ENCODE data around the gene EHHADH.
A peak's percentile ranks its signal among the peaks of the same experiment; 100 is the strongest.
"Not testable (repeated sequence)": the region's sequence is repeated elsewhere in the genome, so short reads cannot be mapped to it uniquely, and the experiment has no call there.

Gene EHHADH

DNA sequence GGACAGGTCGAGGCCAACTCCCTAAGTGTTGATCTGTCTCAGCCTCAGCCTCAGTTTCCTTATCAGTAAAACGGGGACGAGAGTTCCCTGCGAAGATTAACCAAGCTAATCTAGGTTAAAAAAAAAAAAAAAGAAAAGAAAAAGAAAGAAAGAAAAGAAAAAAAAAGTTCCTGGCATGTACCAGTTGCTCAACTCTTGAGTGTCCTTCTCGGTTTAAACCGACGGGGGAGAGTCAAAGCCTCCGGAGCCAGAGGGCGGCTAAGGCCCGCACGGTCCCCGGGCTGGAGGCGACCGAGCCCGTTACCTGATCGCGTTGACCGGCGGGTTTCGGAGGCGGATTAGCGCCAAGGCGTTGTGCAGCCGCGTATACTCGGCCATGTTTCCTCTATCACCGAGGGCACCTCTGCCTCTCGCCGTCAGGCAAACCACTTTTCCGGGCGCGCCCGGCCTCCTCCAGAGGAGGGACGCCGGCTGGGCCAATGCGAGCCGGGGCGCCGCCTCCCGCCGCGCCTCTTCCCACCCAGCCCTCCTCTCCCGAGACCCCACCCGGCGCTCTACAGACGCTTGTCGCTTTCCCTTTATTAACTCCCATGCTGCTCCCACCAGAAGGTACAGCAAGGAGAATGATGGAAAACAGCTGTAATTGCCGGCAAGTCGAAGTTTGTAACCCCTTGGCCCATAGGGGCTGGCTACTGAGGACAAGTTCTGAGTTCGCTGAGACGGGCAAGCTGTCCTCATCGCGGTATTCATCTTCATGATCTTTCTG is at the start of gene EHHADH:
EHHADH (minus strand) TSS at position 405 of the 766 bp plus-strand sequence; CDS start at position 378, 27 bp downstream.
- DNase-seq: peak; percentile 47

DNA sequence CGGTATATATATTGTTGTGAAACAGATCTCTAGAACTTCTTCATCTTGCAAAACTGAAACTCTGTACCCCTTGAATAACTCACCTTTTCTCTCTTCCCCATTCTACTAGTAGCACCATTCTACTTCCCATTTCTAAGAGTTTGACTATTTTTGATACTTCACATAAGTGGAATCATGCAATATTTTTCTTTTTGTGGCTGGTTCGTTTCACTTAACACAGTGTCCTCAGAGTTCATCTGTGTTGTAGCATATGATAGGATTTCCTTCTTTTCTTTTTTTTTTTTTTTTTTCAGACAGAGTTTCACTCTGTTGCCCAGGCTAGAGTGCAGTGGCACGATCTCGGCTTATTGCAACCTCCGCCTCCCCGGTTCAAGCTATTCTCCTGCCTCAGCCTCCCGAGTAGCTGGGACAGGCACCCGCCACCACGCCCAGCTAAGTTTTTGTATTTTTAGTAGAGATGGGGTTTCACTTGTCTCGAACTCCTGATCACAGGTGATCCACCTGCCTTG is 46.1 kb upstream of the EHHADH start:
- DNase-seq: not testable (repeated sequence)

DNA sequence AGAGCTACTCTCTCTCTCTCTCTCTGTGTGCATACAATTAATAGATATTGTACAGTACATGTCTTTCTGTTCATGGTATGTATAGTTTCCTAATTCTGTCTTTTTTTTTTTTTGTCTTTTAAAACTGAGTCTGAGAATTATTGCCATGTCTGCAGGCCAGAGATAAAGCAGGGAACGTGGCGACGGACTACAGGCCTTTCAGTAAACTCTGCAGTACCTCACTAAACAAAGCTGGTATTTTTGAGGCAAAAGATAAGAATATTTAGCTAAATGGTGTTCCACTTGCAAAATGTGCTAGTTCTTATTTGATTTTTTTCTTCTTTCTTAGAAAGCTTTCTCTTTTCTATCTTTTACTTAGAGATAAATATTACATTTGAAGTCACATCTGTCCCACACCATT is 44.0 kb upstream of the EHHADH start:
- DNase-seq: no peak

DNA sequence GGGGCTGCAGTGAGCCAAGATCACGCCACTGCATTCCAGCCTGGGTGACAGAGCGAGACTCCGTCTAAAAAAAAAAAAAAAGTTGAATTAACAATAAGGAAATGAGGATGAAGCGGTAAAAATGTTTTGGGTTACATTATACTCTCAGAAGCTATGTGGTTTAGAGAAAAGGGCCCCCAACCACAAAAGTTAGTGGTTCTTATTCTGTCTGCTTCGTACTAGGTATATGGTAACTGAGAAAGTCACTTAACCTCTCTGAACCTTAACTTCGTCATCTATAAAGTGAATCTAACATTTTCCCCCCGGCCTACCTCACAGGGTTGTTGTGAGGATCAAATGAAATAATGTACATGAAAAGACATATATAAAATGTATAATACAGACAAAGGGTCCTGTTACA is 38.4 kb upstream of the EHHADH start:
- no peak for DNase-seq

DNA sequence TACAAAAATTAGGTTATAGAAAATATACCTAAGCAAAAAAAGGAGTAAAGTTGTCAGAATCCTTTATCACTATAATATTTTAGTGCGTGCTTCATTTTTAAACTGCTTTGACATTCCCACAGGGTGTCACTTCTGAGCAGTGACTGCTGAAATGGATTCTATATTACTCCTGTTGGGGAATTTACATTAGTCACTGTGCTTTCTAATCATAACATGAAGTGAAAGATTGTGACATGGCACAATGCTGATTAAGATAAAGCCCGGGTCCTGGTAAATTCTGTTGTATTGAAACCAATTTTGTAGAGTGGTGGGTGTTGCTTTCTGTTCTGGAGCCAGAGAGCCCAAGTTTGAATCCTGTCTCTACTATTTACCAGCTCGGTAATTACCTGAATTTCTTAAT is 36.4 kb upstream of the EHHADH start:
- no peak for DNase-seq

DNA sequence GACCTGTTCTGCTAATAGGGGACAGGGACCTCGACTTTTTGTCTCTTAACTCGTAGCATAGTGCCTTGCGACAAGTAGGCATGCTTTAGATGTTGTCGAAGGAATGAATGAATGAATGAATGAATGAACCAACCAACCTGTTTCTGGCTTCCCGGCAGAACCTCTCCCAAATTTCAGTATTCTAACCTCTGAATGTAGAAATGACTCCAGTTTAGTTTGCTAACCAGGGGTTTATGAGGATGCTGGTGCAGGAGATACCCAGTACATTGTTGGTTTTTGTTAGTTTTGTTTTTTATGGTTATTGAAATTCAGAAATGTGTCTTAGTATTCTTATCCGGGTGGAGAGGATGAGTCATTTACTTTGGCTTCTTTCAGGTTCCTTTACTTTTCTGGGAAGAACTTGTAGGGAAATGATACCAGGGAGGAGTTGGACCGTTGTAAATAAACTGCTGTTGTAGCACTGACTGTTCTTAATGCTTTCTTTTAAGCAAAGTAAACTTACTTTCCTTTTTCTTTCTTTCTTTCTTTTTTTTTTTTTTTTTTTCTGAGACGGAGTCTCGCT is 29.6 kb upstream of the EHHADH start:
- no peak for DNase-seq

DNA sequence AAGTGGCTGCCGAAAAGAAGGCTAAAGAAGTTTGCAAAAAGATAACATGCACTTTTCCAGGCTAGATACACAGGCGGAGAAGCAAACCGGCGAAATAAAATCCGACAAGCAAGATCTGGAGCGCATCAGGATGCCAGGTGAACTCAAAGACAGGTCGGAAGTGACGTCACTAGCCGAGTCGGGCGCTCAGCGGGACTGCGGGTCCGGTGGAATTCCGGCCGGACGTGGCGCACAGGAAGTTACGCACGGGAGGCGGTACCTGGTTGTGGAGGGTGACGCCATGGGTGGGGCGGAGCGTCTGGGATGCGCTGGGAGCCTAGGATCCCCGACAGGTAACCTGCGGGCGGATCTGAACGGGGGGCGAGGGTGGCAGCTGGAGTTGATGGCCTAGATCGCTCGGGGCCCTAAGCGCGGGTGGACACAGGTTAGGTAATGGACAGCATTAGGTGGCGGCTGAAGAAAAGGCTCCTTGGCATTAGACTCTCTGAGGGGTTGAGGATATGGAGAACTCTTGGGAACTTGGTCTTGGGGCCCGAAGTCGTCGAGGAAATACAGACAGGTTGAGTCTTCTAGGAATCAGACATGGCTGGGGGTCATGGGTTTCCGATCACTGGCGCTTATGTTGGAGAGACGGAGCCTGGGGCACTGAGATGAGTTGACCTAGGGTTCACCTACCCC is 29.0 kb upstream of the EHHADH start:
- peak; percentile 89 for DNase-seq

DNA sequence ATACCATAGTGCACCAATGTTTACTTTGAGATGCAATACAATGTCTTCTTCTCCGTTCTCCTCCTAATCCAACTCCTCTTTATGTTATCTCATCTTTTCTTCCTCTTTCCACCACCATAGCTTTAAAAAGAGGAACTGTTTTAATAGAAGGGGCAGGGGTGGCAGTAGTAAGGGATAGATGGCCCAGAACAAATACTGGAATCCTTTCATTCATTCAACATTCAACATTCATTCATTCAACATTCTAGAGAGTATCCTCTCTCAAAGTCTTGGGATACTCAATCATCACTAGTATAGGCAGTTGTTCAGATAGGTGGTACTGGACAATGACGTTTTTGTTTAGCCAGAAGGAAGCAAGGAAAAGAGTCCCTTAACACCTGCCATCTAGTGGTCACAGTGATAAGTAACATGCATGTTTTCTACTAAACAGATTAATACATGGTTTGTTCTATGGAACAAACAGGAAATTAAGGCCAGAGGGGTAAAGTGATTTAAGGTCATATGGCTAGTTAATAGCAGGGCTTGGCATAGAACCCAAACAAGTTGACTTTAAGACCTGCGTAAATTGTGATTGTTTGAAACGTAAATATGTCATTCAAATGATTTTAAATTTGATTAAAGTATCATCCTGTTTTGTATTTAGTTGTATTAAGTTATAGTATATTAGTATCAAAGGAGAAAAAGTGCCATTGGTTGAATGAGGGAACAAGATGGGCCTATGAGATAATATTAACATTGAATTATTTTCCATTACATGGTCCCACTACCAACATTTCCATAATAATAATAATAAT is 26.9 kb upstream of the EHHADH start:
- no peak for DNase-seq

DNA sequence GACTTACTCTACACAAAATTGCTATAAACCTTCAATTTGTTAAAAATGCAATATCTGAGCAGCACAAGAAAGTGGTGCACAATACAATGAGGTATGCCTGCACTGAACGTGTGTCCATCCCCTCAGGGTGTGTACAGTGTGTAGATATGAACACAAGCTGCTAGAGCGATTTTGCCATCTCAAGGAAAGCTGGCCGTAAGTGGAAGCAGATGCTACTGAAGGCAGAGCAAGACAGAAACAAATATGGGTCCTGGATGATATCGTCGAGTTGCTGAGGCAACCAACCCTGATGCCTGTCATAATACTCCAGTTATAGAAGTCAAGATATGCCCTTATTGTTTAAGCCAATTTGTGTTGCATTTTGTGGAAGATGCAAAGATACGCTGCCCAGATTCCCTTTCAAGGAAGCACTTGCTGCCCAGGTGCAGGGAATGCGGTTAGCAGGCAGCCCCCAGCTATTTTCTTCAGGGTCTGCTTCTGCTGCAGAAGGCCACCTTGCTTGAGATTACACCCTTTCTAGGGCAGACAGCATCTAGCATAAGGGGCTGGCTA is 25.8 kb upstream of the EHHADH start:
- DNase-seq: no peak

DNA sequence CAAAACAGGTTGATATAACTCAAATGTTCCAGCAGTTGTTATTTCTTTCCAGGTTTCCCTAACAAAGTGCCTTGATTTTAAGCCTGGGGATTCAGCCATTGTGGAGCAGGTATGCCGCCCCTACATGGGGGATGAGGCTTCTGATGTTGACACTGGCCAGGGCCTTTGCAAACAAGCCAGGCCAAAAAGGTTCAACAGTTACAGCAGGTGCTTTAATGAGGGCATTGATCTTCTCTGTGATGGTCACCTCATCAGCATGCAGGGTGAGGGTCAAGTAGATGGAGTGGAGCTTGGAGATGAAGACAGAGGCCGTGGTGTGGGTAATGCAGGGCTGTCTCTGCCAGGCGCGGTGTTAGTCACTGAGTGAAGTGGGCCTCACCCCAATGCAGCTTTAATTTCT is 22.6 kb upstream of the EHHADH start:
- DNase-seq: no peak

DNA sequence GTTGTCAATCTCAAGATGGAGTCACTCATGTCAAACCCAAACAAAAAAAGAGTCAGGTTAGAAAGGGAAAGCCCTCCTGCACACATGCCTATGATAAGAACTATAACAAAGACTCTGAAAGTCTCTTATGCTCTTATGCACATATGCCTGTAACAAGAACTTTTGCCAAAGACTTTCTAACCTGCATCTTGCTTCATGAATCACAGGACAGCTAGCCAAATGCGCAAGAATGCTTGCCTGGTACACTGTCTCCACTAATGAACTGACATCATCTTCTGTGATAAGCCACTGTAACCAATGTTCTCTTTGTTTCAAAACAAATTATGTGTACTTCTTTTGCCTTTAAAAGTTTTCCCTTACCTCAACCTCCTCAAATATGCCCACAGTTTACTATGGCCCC is 18.2 kb upstream of the EHHADH start:
- no peak for DNase-seq

DNA sequence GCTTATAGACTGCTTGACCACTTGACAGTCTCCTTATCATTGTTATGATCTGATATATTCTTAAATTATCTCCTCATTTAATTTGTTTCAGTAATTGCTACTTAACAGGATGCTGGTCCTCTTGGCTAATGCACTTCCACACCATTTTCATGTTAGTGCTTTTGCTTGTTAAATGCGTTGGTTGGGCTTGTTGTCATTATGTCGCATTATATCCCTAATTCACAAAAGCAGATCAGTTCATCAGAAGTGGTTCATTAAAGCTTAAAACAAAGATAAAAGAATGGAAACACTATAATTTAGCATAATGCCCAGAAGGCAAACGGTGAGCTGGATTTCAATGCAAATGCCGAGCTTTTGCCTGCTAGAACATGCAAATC is 17.1 kb upstream of the EHHADH start:
- DNase-seq: no peak

DNA sequence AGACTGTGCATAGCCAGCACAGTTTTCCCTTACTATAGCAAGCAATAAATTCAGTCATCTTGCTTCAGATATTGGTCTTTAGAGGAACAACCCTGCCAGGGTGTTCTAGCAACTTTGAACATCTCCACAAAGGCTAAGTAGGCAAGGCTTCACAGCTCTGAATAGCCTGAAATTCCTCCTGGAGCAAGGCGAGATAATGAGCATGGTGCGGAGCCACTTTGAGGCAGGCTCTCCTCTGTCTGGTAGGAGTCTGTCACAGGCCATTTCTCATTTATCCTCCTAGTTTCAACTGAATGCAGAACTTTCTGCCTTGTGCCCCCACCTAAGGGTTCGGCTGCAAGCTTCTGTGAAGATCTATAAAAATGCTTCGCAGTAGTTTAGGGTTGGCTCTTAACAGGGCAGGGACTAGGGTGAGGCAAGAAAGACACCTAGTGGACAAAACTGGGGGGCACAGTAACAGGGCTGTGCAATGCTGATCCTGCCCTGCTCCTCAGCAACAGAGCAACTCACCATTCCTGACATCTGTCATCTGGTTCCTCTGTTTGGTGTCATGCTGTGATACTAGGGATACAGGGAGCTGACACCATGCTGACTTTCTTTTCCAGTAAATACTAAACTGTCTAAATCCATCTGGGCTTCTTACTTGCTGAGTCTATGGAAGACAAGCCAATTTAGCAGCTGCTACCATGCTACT is 16.6 kb upstream of the EHHADH start:
- DNase-seq: no peak

DNA sequence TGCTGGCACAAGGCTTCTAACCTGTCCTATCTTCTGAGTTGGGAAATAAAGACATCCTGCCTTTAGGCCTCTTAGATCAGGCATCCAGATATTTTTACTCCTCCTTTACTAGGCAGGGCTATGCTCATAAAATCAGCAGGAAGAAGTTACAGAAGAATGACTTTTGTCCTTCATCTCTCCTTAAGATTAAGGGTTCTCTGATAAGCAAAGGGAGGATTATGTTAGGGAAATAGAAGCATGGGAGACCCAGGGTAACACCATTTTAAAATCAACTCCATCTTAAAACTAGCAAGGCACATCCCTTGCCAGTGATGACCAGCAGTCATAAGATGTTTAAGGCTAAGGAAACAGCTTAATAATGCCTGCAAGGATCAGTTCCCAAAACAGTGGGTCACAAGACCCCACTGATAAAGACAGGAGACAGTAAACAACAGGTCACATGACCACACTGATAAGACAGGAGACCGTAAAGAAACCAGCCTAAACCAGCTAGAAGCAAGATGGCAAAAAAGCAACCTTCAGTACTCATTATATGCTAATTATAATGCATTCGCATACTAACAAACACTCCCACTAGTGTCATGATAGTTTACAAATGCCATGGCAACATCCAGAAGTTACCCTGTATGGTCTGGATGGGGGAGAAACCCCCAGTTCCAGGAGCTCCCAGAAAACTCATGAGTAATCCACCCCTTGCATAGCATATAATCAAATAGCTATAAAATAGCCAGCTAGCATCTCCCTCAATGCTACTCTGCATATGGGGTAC is 14.5 kb upstream of the EHHADH start:
- no peak for DNase-seq

DNA sequence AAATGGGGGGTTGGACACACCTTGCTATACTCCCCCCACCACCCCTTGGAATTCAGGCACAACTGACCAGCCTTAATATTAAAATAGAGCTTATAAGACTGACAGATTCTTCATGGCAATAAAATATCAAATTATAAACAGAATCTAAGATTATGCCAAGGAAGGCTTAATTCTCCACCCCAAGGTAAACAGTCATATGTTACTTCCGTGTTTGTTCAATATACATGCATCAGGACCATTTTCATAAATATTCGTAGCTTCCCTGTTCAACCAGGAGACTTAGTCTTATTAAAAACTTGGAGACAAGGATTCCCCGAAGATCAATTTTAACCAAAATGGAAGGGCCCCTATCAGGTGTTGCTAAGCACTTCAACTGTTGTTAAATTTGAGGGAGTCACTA is 13.3 kb upstream of the EHHADH start:
- DNase-seq: no peak

DNA sequence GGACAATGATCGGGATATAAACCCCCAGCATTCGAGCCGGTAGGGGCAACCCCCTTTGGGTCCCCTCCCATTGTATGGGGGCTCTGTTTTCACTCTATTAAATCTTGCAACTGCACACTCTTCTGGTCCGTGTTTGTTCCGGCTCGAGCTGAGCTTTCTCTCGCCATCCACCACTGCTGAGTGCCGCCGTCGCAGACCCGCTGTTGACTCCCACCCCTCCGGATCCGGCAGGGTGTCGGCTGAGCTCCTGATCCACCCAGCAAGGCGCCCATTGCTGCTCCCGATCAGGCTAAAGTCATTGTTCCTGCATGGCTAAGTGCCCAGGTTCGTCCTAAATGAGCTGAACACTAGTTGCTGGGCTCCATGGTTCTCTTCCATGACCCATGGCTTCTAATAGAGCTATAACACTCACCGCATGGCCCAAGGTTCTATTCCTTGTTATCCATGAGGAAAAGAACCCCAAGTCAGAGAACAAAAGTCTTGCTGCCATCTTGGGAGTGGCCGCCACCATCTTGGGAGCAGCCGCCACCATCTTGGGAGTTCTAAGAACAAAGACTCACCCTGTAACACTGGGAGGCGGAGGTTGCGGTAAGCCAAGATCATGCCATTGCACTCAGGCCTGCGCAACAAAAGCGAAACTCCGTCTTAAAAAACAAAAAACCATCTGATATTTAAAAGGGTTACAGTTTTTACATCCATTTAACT is 11.2 kb upstream of the EHHADH start:
- no peak for DNase-seq

DNA sequence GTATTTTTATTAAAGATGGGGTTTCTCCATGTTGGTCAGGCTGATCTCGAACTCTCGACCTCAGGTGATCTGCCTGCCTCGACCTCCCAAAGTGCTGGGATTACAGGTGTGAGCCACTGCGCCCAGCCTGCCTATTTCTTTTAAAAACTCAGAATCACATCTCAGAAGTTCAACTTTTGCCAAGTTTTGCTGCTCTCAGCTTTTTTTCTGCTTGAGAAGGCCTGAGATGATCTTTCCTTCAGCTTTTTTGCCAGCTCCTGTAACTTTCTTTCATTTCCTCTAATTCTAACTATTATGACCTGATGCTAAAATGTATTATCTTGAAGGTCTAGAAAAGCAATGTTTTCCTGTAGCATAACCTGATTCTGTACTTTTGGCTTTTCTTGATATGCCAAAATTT is 9.6 kb upstream of the EHHADH start:
- no peak for DNase-seq

DNA sequence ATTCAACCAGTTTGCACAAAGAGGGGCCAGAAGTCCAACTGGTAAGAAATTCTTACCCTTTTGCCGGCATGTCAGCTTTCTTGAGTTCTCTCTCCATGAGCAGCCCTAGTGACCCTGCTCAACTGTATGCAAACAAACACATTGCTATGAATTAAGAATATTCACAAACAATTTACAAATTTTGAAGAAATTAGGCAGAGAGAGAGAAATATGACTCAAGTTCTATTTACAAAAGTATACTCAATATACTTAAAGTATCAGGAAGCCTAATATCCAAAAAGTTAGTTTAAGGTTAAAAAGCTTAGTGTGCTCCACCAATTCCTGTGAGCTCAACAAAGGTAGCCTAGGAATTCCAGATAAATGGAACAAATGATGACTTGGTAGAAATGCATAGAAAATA is 3.5 kb upstream of the EHHADH start:
- DNase-seq: no peak

DNA sequence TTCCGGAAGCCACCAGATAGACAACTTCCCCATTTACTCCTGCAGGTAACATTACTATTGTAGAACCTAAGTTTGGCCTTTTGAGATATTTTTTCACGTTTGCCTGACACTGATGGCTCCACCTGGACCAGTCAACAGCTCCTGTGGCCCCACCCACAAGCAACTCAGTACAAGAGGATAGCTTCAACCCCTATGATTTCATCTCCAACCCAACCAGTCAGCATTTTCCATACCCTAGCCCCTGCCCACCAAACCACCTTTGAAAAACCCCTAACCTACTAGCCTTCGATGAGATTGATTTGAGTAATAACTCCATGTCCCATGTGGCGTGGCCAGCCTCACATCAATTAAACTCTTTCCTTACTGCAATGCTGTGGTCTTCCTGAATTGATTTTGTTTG is 950 bp upstream of the EHHADH start:
- DNase-seq: no peak

DNA sequence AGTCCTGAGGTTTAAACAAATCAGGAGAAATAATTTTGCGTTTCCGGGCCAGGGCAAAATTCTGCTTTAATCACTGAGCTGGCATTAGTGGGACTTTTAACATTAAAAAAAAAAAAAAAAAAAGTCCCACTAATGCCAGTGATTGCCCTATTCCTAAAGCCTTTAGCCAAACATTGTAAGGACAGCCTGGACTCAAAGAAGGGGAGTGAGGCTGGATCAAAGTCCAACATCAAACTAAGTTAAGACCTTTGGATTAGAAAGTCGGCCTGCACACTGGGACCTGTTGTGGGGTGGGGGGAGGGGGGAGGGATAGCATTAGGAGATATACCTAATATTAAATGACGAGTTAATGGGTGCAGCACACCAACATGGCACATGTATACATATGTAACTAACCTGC is 716 bp downstream of the EHHADH start:
- not testable (repeated sequence) for DNase-seq

DNA sequence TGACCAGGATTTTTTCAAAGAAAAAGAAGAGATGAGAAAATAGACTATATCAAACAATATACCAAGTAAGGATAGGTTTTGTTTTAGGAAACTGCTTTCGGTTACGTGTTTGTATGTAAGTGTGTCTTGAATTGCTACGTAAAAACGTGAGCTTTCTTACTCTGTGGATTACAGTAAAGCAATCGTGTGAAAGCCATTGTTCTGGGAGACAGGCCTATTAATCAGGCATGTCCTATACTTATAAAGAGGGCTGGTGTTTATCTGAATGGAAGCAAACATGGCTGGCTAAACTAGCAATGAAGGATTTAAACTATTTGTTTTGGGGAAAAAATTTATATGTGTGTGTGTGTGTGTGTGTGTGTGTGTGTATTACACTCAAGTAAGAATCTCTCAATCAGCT is 2.6 kb downstream of the EHHADH start:
- no peak for DNase-seq

Measured in activated gamma-delta T cell treated with Interleukin-2 at 50 U/mL for 16 hours (primary cell).